GM18505 (cell line): ENCODE data around the gene MOV10L1.

Experiments
- ATAC-seq: cut with Tn5 transposase; IDR thresholded peaks from one replicate; pipeline ENCODE4 v1.9.1; 2021; ENCODE audit not compliant: unreplicated experiment
- POLR2A ChIP-seq: IDR thresholded peaks from 4 replicates; pipeline ENCODE4 v1.6.1; 2011; ENCODE audit warnings: borderline replicate concordance; ENCODE audit not compliant: insufficient read depth, insufficient read length; ENCODE audit errors: extremely low read depth

The MOV10L1 gene

DNA sequence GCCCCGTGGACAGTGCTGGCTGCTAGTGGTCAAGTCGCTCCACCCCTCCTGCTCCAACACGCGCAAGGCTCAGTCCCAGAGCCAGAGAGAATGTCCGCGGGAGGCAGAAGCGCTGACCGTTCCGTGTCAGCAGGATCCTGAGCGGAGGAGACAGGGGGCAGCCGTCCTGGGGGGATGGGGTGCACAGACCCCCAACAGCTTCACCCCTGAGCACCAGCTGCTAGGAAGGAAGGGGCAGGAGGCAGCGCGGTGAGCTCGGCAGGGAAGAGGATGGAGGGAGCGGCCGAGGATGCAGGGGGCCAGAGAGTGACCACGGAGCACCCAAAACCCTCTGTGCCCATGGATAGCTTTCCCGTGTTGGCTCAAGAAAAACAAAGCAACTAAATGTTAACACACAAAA is 25.4 kb upstream of the MOV10L1 start:
- TF ChIP-seq POLR2A, result no peak
- no peak for ATAC-seq

DNA sequence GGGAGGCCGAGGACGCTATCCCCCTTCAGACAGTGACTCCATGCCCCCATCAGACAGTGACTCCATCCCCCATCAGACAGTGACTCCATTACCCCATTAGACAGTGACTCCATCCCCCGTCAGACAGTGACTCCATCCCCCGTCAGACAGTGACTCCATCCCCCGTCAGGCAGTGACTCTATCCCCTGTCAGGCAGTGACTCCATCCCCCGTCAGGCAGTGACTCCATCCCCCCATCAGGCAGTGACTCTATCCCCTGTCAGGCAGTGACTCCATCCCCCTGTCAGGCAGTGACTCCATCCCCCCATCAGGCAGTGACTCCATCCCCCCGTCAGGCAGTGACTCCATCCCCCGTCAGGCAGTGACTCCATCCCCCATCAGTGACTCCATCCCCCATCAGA is 22.6 kb upstream of the MOV10L1 start:
- no peak for TF ChIP-seq POLR2A
- no peak for ATAC-seq

DNA sequence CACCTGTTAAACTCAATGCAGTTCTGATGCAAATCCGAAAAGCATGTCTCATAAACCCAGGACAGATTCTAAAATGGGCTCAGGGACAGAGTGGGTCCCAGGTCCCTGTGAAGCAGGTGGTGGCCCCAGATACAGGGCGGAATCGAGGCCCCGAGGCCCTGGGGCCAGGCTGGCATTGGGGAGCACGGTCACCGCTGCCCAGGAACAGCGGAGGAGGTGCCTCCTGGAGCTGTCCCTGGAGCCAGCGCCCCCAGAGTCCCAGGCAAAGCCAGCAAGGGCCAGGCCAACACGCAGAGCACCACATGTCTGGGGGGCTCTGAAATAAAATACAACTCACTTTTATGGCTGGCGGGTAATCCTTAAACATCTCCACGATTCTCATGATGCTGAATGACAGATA is 21.7 kb upstream of the MOV10L1 start:
- no peak for TF ChIP-seq POLR2A
- no peak for ATAC-seq

DNA sequence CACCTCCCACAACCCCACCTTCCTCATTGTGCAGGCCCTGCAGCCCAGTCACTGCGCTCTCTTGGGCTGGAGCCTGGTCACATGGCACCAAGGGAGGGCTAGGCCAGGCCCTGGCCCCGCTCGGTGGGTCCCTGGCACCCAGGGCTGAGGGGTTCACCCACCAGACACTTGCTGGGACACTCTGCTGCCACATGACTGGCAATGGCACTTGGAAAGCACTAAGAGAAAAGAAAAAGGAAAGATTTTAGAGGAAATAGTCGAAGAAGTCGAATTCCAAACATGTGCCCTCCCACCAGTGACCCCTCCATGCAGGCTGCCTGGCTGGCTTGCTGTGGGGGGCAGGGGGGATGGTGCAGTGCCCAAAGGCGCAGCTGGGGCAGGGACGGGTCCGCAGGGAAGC is 19.4 kb upstream of the MOV10L1 start:
- TF ChIP-seq POLR2A, result no peak
- ATAC-seq, result no peak

DNA sequence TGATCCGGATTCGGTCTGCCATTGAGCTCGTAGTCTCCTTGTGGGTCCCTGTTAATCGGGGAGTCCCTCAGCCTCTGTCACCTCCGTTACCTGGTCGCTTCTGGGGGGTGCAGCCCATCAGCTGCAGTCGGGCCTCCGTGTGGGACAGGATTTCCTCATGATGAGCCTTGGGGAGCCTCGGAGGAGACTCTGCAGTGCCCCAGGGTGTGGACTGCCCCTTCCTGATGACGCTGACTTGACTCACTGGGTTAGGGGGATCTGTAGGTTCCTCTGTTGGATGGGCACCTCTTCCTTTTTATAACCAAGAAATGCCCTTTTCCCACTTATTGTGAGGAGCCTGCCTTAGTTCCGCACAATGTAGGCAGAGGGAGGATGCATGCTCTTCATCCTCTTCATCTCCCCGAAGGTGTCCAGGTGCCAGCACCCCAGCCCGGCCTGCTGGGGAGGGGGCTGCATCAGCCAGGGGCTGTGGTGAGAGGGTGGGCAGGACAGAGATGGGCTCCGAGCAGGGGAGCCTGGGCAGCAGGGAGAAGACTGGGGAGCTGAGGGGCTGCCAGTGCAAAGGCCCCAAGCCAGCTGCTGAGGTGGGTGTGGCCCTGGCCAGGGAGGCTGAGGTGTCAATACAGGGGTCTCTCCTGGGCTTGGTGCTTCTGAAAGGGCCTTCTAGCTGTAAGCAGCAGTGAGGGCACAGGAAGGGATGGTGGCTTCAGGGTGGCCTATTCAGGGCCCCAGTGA is 18.2 kb upstream of the MOV10L1 start:
- TF ChIP-seq POLR2A, result no peak

DNA sequence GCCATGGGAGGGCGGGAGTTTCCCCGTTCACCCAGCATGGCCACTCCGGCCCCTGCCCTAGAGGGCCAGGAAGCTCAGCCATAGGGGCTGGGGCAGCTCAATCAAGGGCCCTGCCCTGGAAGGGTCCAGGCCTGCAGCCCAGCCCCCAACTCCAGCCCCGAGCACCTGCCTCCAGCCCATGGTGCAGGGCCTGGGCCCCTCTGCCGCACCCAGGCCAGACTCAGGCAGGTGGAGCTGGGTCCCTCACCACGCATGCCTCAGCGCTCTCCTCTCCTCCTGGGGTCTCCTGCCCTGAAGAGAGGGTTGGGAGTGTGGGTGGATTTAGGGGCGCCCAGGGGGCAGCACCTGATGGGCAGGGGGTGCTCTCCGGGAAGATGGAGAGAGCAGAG is 17.6 kb upstream of the MOV10L1 start:
- no peak for TF ChIP-seq POLR2A
- ATAC-seq, result no peak

More for the DNA sequence above, 18.2 kb upstream of the MOV10L1 start:
- no peak for ATAC-seq

DNA sequence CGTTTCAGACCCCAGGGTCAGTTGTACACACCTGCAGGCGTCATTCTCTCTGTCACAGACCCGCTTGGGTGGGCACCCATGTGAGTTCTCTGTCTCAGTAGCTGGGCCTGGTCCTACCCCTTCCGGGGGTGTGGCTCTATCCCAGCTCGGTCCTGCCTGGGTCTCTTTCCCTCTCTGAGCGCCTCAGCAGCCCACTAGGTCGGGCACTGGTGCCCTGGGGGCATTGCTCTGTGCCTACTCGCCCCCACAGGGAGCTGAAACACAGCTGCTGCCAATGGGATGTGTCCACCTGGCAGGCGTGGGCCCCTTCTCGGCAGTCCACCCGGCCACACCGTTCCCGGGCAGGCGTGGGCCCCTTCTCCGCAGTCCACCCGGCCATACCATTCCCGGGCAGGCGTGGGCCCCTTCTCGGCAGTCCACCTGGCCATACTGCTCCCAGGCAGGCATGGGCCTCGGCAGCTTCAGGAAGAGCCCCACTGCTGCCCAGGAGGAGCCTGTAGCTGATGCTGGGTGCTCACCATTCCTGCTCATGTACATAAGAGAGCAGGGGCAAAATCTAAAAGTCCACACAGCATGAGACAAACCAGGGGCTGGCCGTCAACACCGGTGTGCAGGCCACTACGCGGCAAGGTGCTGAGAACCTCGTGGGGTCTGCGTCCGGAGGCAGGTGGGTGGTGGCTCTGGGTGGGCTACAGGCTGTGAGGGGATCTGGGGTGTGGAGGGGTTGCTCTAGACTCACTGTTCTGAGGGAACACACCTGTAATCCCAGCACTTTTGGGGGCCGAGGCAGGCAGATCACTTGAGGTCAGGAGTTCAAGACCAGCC is 16.9 kb upstream of the MOV10L1 start:
- no peak for TF ChIP-seq POLR2A
- ATAC-seq, result no peak

DNA sequence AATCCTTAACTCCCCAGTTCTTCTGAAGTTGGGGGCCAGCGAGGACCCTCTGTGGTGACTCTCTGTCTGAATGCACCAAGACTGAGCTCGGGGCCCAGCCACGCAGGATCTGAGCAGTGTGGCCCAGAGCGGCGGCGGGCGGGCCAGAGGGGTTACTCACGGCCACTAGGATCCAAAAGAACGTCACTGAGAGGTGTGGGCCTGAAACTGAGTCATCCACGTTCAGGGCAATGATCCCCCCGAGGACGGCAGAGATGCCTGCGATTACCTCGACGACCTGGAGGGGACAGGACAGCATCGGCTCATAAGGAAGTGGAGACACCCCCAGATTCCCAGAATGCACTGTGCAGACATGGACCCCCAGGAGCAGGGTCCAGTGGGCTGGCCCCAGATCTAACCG is 15.8 kb upstream of the MOV10L1 start:
- no peak for TF ChIP-seq POLR2A
- no peak for ATAC-seq

DNA sequence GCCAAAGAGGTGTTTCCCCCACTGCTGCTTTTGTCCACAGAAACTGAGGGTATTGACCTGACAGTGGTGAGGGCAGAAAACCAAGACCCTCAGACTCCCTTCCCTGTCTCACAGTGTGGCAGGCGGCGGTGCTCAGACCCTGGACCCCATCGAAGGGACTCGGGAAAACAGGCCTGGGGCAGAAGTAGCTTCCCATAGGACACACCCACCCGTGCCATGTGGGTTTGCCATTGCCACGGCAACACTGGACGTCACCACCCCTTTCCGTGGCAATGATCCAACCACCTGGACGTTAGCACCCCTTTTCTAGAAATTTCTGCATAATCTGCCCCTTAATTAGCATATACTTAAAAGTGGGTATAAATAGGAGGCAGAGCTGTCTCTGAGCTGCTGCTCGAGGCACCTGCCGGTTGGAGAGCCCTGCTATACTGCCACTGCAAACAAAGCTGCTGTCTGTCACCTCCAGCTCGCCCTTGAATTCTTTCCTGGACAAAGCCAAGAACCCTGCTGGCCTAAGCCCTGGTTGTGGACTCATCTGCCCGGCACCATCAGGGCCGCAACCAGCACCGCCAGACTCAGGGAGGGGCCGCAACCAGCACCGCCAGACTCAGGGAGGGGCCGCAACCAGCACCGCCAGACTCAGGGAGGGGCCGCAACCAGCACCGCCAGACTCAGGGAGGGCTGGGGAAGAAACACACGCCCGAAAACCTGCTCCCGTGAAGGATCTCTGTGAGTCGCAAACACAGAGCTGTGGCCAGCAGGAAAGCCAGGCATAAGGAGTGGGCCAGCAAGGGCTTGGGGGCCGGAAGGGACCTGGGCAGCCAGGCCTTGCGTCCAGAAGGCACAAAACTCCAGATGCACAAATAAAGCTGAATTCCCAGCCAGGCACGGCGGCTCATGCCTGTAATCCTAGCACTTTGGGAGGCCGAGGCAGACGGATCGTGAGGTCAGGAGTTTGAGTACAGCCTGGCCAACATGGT is 15.0 kb upstream of the MOV10L1 start:
- no peak for ATAC-seq
- no peak for TF ChIP-seq POLR2A

DNA sequence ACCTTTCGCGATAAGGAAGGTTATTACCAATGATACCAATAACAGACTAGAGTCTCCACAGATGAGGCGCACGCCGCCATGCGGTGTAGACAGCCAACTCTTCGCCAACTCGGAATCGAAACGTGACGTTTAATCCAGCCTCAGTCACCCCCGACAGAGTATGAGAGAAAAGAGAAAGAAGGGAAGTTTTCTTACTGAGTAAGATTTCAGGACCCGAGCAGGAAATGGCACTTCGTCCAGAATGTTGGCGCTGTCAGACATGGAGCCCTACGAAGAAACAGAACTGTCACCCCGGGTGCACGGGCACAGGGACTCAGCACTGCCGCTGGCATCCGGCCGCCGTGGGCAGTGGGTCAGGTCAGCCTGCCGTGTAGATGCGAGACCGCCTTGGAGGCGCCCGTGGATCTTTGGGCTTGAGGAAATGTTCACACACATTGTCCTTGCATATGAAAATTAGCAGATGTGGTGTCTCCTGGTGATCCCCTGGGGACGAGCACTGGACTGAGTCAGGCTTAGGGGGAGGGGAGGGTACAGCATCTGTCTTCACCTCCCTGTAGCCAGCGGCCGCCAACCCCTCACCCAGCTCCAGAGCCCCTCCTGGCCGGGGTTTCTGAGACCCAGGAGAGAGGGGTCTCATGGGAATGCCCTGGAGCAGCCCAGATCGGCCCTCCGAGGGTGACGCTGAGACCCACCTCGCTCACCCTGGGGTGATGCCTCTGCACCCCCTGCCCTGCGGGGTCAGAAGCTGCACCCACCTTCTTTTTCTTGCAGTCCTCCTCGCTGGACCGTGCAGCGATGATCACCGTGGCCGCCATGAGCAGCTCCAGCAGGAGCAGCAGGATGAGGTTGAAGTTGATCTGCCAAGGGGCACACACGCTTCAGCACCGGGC is 12.9 kb upstream of the MOV10L1 start:
- no peak for ATAC-seq
- TF ChIP-seq POLR2A, result no peak

DNA sequence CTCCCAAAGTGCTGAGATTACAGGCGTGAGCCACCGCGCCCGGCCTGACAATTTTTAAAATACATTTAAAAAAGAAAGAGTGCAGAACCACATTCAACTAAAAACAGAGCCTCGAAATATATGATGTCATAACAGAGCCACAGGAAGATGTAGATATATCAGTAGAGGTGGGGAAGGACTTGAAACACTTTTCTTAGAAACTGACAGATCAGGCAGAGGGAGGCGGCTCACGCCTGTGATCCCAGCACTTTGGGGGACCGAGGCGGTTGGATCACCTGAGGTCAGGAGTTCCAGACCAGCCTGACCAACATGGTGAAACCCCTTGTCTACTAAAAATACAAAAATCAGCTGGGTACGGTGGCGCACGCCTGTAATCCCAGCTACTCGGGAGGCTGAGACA is 11.6 kb upstream of the MOV10L1 start:
- no peak for ATAC-seq
- TF ChIP-seq POLR2A, result no peak

DNA sequence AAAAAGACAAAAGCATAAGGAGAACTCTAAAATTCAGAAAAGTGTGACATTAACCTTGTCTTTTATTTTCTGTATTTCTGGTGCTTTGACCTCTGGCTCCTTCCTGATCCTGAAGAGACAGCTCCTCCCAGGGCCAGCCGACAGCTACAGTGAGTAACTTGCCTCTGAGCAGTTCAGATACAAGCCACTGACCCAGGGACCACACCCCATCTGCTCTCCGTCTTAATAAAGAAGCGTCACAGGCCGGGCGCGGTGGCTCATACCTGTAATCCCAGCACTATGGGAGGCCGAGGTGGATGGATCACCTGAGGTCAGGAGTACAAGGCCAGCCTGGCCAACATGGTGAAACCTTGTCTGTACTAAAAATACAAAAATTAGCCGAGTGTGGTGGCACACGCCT is 11.0 kb upstream of the MOV10L1 start:
- no peak for TF ChIP-seq POLR2A
- ATAC-seq, result no peak
